Right ventricle myocardium inferior (tissue), 1 donor: Measurements from ENCODE around the gene H2AZ1. TPM values are rescaled to one million over a fixed set of nuclear protein-coding genes. Genes with fewer than 3 reads are reported as not detected.

Experiments used
- ATAC-seq: fragments of 200-7000 bp; cut with Tn5 transposase; one replicate; pipeline ENCODE4 v1.9.1; 2020; ENCODE audit warnings: mild to moderate bottlenecking, moderate library complexity
- DNase-seq: peaks from one replicate; pipeline ENCODE4 v3.0.0; 2021; ENCODE audit errors: missing footprints
- intact Hi-C: fragments of 100-400 bp; cut with DNase I; formaldehyde crosslinking; loops from one replicate; pipeline ENCODE4 v1.11.0; 2022
- total RNA-seq: library from RNA; stranded (reverse); fragmentation: NEBNext Ultra II Directional; extraction: Animal tissue kit (Norgen Biotek cat#: 25700); gene quantifications from one replicate; pipeline ENCODE4 v1.2.1, GENCODE V29; 2021
- donor health status: DM: no; HTN: yes; CAD: no; lungs with severe emphysema.

The H2AZ1 gene
- total RNA-seq, 1 donor from 2014 or later = 83.7 TPM

GRCh38 chr4:99947608-99948007 is 2.5 kb downstream of the H2AZ1 start:
- intact Hi-C loops = loop anchor here (5.0 kb wide), 1 partner anchor 125 kb away; no protein-coding TSS in a partner anchor
- ATAC-seq = no peak

GRCh38 chr4:99947190-99947578 is 2.9 kb downstream of the H2AZ1 start:
- DNase-seq (no peak), ATAC-seq (no peak)
- intact Hi-C loops = loop anchor here (5.0 kb wide), 1 partner anchor 125 kb away; no protein-coding TSS in a partner anchor

More at GRCh38 chr4:99947608-99948007, 2.5 kb downstream of the H2AZ1 start:
- no peak for DNase-seq

DNA sequence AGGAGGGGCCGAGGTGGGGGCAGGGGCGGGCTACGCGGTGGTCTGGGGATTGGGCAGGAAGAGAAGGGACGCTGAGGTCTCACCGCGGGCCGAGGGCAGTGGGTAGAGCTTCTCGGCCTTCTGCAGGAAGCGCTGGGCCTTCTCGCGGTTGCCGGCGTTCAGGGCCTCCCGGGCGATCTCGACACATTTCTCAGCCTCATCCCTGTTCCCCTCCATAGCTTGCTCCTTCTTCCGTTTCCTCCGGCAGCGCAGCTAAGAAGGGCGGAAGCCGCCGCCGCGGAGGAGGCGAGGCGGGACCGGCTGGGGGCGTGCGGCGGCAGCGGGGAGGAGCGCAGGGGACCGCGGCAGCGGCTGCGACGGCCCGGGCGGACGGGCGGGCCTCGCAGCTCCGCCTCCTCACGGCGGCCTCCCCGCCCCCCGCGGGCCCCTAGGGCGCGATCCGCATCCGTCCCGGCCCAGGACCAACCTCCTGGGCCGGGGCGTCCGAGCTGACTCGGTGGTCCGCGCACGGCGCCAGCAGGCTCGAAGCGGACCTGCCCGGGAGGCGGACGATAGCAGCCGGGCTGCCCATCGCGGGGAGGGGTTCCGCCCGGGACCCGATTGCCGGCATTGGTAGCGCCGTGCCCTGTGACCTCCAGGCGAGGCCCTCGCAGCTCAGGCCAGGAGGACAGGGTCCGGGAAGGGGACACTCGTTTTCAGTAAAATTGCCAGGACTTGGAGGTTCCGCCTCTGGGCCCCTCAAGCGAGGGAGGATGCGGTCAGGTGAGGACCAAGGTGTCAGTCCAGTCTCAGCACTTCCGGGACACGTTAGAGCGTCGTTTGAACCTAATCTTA is 3.5 kb downstream of the H2AZ1 start, which contains the start of gene DNAJB14:
Gene DNAJB14 (minus strand): TSS at position 263 of the 834 bp plus-strand sequence. CDS start 47 bp downstream, at position 216.
- intact Hi-C loops = loop anchor here (1.0 to 5.0 kb wide), 2 partner anchors 52 to 124 kb away; partner anchors contain the start of gene LAMTOR3
- DNase-seq = peak; percentile 89
- peak; percentile 76 for ATAC-seq

- DNase-seq = no peak
- intact Hi-C loops = loop anchor here (1.0 to 5.0 kb wide), 2 partner anchors 52 to 124 kb away; partner anchors contain the start of gene LAMTOR3
- ATAC-seq = peak; percentile 3
These were observed 4.2 kb downstream of the H2AZ1 start for GRCh38 chr4:99945718-99946355.

- DNase-seq = no peak
- no peak for ATAC-seq
- intact Hi-C loops = no loop called here
These were observed 6.1 kb downstream of the H2AZ1 start for GRCh38 chr4:99943904-99944437.

DNA sequence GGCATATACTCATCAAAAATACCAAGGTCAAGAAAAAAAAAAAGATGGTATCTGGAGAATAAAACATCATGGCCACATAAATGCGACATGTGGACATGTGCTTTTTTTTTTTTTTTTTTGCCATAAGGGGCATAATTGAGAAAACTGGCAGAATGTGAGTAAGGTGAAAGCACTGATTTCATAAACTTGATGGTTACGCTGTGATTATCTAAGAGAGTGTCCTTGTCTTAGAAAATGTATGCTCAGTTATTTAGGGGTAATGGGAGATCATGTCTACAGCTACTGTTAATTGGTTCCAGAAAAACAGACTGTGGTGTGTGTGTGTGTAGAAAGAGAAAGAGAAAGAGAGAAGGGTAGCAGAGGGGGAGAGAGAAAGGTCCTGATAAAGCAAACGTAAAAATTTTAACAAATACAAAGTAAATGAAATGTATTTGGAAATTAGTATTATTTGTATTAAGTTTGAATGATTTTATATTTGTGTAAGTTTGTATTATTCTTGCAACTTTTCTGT is 11.8 kb downstream of the H2AZ1 start:
- no peak for ATAC-seq
- intact Hi-C loops = no loop called here
- DNase-seq = no peak

GRCh38 chr4:99934891-99935290 is 15.2 kb downstream of the H2AZ1 start:
- intact Hi-C loops = no loop called here
- no peak for DNase-seq

GRCh38 chr4:99927566-99927965 is 22.5 kb downstream of the H2AZ1 start:
- ATAC-seq = no peak

More at GRCh38 chr4:99934891-99935290, 15.2 kb downstream of the H2AZ1 start:
- no peak for ATAC-seq

GRCh38 chr4:99921174-99921573 is 28.9 kb downstream of the H2AZ1 start:
- intact Hi-C loops = no loop called here
- no peak for DNase-seq
- ATAC-seq = no peak

More at GRCh38 chr4:99927566-99927965, 22.5 kb downstream of the H2AZ1 start:
- DNase-seq = no peak
- intact Hi-C loops = no loop called here

GRCh38 chr4:99918656-99919055 is 31.4 kb downstream of the H2AZ1 start:
- intact Hi-C loops = no loop called here
- no peak for ATAC-seq
- DNase-seq = no peak

DNA sequence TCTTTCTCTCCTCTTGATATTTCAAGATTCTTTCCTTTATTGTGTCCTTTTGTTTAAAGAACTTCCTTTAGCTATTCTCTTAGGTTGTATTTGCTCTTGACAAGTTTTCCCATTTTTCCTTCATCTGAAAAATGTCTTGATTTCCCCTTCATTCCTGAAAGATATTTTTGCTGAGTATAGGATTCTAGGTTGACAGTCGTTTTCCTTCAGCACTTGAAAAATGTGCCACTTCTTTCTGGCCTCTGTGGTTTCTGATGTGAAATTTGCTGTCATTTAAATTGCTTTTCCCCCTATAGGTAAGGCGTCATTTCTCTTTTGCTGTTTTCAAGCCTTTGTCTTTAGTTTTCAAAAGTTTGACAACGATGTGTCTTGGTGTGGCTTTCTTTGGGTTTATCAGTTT is 32.5 kb downstream of the H2AZ1 start:
- no peak for ATAC-seq
- no peak for DNase-seq
- intact Hi-C loops = no loop called here

GRCh38 chr4:99915449-99915848 is 34.6 kb downstream of the H2AZ1 start:
- DNase-seq (no peak), ATAC-seq (no peak)
- intact Hi-C loops = no loop called here

Other genes starting within 250 kb of the H2AZ1 start
- 0.73 TPM for gene DAPP1, start 133.4 kb downstream of the H2AZ1 start, total RNA-seq
- 36.3 TPM for gene LAMTOR3, start 55.8 kb downstream of the H2AZ1 start, total RNA-seq
- gene DNAJB14, start 3.7 kb downstream of the H2AZ1 start, total RNA-seq = 20.3 TPM
- gene DDIT4L, start 240.2 kb upstream of the H2AZ1 start, total RNA-seq = 0.43 TPM